Middle frontal gyrus (tissue), 1 donor: ENCODE results near the gene U2SURP.
A peak's percentile ranks its signal among the peaks of the same experiment; 100 is the strongest.

Source experiments
- DNase-seq: peaks from one replicate; pipeline ENCODE4 v3.0.0-alpha.2; 2015; ENCODE audit warnings: low spot score; ENCODE audit errors: extremely low spot score

Gene U2SURP

DNA sequence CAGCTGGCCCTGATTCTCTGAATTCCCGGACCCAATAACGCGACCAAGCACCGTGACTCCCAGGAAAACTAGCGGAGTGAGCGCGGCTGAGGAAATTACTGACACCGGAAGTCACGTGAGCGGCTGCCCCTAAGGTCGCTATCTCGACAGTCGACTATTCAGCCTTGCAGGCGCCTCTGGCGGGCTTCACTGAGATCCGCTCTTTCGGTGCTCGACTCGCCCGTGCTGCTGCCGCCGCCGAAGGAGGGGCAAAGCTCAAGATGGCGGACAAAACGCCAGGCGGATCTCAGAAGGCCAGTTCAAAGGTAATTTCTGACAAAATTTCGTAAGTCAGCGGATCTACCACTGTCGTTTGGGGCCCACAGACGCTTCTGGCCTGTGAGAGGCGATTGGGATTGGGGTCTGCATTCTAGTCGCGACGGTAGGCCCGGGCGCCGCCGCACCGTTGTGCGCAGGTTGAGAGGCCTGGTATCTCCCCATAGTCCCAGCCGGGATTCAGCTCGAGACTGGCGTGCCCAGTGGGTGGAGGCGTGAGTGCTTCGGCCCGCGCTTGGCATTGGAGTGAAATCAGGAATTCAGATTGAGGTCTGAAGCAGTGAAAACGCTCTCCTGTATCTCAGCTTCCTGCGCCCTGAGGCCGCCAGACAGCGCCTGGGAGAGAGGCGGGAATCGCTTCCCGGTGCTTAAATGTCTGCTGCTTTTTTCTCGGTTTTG lies at the start of gene U2SURP:
Gene U2SURP (plus strand): TSS at position 202 of the 714 bp plus-strand sequence. CDS start 59 bp downstream, at position 261.
- DNase-seq, result peak; percentile 97

DNA sequence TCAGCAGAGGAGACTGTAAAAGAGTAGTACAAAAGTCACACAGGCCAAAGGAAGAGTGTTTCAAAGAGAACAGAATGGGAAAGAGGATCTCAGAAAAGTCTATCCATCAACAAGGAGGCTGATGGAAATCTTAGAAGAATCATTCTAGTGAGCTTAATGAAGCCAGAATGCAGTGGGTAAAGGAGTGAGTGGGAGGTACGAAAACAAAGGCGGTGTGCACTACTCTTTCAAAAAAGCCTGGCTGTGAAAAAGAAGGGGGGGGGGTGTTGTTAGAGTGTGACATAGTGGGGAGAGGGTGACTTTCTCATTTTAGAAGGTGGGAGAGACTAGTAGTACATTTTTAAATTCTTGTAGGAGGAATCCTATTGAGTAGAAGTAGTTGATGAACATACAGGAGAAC lies 49.6 kb upstream of the U2SURP start:
- no peak for DNase-seq

DNA sequence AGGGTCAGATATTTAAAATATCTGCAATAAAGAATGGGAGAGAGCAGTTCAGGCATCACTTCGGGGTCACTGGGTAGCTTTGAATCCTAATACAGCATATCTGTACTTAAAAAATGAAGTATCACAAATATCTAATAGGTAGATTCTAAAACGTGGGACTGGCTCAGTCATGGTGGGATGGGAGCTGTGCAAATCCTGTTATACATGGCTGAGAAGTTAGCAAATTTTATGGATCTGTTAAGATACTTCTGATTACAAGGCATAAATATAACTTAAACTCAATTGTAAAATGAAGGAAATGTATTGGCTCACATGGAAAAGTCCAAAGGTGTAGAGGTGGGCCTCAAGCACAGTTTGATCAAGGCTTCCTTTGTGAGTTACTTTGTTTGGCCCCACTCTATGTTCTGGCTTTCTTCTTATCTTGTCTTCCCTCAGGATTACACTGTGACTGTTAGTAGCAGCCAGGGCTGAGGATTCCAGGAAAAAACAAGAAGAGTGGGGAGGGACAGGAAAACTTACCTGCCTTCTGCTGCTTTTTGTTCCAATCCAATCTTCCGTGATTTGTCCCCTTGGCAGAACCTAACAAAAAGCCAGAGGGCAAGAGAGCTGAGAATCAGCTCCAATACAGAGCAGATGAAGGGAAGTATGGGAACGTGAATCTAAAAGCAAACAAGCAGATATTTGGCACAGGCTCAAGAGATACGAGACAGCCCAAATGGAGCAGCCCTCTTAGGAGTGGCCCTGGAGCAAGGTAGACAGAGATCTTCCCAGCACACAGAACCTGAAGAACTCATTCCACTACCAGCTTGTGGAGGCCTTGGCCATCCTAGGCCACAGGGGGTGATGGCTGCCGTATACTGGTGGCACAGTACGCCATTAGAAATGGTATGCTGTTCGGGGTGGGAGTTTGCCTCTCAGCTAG lies 48.8 kb upstream of the U2SURP start:
- no peak for DNase-seq

DNA sequence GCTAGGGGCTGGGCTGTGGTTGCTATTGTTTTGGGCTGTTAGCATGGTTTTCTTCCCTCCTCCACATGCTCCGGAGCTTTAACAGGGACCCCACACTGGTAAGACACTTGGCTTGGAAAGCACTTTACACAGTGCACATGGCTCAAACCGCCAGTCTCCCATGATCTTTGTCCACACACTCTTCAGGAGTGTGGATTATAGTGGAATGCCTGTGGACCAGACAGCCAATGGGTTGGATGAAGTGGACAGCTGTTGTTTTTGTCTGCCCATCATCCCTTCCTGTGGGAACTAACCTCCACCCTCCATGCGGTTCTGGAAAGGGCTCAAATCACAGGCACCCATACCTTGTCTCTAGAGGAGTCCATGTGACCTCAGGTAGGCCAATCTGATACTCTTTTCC lies 47.9 kb upstream of the U2SURP start:
- no peak for DNase-seq

DNA sequence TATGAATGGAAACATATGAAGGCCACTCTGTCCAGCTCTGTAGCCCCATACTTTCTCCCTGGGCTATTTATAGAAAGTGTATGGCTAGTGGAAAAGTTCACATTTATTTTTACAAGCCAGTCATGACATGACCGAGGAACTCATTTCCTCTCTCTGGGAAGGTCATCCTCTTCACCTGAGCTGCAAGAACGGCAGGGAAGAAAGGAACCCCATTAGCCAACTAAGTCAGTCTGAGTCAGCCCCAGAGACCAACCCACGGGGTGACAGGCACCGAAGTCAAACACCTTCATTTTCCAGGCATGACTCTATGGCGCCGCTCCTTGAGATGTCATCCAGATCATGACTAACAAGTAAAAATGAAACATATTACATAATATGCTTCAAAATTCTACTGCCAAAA lies 42.7 kb upstream of the U2SURP start:
- no peak for DNase-seq

DNA sequence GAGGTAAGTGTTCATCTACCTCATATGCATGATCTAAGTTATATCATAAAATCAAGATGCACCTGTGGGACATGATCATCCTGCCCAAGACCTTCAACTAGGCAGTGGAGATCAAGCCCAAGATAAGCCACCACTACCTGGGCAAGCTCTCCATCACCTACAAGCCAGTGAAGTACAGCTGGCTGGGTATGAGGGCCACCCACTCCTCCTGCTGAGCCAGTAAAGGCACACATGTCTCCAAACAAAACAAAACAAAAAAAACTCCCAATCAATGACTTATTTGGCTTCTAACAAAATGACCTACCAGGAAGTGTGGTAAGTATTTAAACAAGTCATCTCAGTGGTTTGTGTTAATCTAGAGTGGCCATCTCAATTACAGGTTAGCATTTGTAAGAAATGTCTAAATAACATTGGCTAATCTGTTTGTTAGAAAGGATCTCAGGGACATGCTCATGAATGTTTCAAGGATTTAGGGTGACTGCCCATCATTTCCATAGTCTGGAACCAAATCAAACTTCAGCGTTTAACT lies 41.0 kb upstream of the U2SURP start:
- no peak for DNase-seq

DNA sequence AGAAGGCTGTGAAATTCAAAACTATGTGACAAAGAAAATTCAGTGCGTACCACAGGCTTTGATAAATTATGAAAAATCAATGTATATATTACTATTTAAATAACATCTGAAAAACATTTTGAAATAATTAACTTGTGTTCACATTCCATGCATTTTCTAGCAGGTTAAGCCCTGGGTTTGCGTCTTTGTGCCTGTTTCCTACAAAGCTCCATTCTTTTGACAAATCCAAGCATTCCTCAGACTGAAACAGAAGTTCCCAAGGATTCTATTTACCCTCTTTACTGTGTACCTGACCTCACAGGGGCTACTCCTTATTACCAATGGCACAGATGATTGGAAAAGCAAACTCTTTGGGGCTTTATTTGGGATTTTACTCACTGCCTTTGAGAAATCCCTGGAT lies 39.8 kb upstream of the U2SURP start:
- DNase-seq, result no peak

DNA sequence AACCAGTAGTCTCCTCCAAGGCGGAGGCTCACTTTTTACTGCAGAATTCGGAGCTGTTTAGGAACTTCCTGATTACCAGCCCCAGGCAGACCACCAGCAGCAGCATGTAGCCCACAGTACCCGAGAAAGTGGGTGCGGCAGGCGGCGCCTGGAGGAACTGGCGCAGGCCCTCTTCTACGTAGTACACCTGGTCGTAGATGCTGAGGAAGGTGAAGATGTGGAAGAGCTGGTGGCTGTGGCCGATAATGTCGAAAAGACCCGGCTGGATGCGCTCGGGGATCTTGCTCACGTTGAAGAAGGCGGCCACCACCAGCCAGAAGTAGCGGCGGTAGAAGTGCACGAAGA lies 39.2 kb upstream of the U2SURP start:
- DNase-seq, result no peak

DNA sequence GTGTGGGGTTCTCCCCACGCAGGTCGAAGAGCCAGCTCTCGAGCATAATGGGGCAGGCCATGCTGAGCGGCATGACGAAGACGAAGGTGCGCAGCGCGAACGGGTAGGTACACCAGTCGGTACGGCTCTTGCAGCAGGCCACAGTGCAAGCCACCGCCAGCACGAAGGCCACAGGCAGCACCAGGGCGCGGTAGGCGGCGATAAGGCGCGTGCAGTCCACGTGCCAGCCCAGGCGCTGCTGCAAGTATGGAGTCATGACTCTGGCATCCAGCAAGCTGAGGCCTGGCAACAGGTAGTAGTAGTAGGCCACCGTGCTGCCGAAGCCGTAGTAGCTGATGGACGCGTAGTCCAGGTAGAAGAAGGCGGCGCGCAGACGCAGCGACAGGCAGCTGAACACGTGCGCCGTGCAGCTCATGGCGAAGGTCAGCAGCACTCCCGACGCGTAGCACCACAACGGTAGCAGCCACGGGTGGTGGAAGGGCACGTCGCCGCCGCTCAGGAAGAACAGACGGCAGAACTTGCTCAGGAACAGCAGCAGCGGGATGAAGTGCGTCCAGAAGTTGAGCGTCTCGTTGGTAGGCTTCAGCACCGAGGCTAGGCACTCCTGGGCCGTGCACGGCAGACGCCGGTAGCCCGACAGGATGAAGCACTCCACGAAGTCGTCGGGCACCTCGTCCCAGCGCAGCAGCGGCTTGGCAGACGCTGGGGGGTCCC lies 38.7 kb upstream of the U2SURP start:
- no peak for DNase-seq

DNA sequence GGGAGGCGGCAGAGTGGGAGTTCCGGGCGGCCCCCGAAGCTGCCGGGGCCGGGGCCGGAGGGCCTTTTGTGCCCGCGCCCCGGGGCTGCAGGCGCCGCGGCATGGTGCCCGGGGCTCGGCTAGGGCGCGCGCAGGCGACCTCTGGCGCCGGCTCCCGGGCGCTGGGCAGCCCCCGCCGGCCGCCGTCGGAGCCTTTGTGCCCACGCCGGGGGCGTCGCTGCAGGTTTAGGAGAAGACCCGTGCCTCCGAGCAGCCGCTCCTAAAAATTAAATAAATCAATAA lies 38.2 kb upstream of the U2SURP start:
- DNase-seq, result no peak

DNA sequence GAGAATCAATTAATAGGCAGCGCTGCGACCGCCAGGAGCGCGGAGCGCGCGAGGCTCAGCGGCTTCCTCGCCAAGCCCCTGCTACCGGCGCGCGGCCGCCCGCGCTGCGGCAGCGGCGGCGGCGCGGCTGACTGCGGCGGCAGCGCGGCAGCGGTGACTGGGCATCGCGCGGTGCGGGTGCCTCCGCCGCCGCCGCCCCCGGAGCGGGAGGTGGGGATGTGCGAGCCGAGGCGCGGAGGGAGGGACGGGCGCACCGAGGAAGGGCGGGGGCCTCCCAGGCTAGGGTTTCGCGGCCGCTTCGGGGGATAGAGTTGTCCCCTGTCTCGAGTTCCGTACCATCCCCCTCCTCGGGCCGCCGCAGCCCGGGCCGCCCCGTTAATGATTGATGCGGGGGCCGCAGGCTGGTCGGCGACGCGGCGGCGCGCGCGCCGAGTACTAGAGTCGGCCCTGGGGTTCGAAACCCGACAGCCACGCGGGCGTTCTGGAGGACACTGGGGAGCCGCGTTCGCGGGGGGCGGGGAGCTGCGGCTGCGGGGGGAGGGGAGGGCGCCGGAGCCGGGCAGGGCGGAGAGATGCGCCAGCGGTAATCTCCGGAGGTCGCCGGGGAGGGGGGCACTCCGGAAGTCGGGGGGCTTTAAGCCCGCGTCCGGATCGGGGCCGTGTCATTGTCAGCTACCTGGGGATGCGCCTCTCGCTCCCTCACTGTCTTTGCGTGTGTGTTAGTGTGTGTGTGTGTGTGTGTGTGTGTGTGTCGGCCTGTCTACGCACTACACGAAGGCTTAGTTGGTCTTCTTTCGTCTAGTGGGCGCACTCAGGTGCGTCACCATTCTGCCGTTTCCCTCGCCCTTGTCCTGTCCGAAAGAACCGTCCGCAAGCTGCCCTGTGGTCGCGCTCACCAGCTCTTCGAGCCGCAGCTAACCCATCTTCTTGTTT lies 37.6 kb upstream of the U2SURP start, which contains the start of gene PAQR9:
Gene PAQR9 (minus strand): TSS at position 159 of the 933 bp plus-strand sequence. CDS start 338 bp downstream, outside the sequence.
- no peak for DNase-seq

DNA sequence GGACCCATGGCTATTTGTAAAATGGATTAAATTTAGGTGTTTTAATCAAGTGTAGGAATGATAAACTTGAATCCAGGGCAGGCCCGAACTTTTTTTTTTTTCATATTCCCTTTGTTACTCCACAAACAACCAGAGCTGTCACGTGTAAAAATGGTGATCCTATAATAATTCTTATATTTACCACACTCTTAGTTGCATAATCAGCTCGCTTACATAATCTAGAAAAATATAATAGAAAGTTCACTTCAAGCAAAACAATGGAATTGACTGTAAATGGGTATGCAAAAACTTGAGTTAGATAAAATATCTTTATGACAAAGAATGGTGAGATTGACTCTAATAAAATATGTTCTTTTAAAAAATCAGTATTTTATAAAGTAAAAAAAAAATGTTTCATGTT lies 35.8 kb upstream of the U2SURP start:
- DNase-seq, result no peak

DNA sequence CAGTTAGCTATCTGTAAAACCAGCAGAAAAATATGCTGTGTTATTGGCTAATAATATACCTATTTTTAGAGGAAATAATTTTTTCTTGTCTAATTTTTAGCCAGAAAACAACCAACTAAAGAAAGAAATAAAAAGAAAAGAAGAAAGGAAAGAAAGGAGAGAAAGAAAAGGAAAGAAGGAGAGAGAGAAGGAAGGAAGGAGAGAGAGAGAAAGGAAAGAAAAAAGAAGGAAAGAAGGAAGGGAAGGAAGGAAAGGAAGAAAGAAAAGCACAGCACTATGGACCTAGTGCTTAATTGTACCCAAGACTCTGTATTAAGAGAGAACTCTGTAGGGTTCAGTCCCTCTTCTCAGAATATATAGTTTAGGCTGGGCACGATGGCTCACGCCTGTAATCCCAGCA lies 34.6 kb upstream of the U2SURP start:
- no peak for DNase-seq

DNA sequence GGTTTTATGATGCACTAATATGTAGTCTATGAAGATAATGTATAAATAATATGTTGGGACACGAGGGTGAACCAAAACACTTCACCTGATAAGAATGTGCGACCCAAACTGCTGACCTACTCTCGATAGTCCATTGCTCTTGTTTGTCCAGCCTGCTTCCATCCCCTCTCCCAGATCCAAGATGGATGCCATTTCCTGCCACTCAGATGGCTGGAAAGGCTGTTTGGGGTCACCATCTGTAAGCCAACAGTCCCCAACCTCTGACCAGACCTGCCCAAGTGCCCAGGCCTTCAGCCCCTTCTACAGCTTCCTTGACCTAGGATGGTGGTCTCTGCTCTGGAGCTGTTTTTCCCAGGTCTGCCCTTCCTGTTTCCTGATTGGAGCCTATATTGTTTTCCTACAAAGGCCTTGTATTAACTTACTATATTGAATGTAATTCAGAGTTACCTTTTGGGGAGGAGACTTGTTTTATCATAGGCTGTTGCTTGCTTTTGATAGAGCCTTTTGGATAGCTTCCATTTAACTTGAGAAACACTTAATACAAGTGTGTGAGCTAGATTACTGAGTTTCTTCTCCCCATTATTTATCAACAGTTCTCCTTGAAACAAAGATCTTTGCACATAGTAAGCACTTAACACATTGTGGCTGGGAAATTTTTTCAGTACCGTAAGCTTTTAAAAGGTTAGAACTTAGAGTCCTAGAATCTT lies 32.9 kb upstream of the U2SURP start:
- DNase-seq, result no peak

DNA sequence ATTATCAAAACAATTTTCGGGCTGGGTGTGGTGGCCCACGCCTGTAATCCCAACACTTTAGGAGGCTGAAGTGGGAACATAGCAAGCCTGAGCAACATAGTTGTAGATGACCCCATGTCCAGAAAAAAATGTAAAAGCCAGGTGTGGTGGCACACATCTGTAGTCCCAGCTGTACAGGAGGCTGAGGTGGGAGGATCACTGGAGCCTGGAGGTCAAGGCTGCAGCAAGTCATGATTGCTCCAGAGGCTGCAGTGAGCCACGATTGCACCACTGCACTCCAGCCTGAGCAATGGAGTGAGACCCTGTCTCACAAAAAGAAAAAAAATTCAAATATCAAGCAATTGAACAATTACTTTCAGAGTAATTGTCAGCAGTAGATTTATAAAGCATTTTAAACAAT lies 29.9 kb upstream of the U2SURP start:
- no peak for DNase-seq

DNA sequence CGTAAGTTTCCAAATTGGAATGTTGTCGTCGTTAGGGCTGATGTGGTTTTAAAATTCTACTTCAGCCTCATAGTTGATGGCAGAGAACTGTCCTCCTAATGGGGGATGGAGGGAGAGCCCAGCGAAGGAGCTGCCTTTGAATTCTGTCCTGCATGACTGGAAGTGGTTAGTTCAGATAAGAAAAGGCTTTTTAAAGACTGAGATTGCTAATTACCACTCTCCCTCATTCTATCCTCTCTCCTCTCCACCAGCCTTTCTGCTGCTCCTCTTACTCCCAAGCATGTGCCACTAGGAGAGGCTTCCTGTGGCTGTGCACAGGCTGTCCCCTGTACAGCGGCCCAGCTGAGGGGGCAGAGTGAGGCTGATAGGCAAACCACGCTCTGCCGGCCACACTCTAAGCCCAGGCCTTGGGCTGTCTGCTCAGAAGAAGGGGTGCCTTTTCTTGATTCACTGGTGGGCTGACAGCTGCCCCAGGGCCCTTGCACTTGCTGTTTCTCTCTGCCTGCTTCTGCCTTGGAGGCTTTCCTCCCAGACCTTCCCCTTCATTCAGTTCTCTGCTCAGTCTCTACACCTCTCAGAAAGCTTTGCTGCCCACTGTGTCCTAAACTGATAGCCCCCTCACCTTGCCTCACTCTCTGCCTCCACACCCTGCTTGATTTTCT lies 29.1 kb upstream of the U2SURP start:
- DNase-seq, result no peak

DNA sequence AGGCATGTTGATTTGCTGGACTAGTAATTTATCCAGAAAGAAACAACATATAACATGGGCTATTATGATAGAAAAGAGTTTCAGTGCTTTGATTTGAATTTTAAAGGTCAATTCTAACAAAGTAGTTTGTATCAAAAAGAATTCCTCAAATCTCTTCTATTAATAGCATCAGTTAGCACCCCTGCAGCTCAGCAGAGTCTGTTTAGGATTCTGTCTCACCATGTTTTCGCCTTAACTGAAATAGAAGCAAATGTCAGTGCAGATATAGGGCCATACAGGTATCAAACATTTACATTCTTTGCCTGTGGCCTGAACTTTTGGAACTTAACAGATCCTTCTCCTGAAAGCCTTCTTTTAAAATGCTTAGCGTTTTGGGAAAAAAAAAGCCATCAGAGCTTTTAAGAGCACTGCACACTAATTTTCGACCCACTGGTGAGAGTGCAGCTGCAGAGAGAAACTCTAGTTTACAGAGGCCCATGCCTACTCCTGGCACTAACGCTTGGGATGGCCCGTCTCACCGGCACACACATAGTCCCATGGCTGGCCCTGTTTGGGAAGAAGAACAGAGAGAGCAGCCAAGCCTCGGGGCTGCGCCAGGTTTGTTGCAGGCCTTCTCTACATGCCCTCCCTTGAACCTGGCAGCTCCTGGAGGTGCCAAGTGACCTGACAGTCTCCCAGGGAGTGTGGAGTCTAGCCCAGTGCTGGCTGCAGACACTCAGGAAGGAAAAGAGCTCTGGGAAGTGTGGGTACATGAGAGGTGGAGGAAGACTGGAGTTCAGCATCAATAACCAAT lies 28.0 kb upstream of the U2SURP start:
- no peak for DNase-seq

DNA sequence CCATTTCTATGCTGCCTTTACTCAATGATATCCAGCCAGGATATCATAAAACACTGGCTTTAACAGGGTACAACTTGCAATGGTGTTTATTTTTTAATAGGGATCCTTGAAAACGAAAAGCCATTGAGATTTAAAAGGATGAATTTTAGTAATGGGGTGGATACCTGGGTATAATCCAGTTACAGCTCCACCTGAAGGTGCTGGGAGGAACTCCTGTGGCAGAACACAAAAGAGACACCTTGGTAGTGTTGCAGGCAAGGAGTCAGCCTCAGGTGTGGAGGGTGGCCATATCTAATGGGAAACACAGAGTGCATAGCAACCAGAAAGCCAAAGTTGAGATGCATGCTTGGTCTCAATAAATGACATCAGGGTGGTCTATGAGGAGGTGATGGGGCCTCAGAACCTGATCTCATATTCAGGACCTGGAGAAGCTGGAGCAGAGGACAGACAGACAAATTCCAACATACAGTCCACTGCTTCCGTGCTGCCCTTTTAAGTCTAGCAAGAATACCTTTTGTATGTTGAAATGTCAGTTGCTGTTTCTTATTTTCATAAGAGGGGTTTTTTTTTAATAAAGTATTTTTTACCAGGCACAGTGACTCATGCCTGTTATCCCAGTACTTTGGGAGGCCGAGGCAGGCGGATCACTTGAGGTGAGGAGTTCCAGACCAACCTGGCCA lies 25.9 kb upstream of the U2SURP start:
- no peak for DNase-seq
